GM12892 (cell line): ENCODE data around the gene MIB1.

Experiments used
- POLR2A ChIP-seq: IDR thresholded peaks from 2 replicates; pipeline ENCODE4 v1.6.1; 2011; ENCODE audit warnings: low read depth, low read length, control low read depth
- POLR2AphosphoS5 ChIP-seq: IDR thresholded peaks from 2 replicates; pipeline ENCODE4 v1.6.1; 2011; ENCODE audit warnings: low read depth, low read length, control low read depth
- TAF1 ChIP-seq: IDR thresholded peaks from 2 replicates; pipeline ENCODE4 v1.6.1; 2011; ENCODE audit warnings: low read depth, mild to moderate bottlenecking, control low read depth, low read length, borderline replicate concordance

DNA sequence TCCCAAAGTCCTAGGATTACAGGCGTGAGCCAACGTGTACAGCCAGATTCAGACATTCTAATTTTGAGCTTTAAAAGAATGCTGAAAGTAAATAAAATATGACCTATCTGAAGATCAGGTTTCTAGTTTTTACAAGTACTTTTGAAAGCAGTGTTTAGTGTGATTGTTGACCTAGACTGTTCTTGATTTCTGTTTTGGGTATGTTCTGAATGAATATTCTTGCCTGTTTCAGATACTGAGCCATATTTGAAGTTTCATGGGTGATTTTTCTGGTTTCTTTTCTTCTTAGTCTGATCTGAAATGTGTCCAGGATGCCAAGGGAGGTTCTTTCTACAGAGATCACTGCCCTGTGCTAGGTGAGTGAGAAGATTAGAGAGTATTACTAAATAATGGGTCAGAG lies 37.2 kb downstream of the MIB1 start:
- TF ChIP-seq TAF1 = no peak
- TF ChIP-seq POLR2A = no peak
- no peak for TF ChIP-seq POLR2AphosphoS5
